Measurements from ENCODE around the gene SEC14L1. TPM values are rescaled to one million over a fixed set of nuclear protein-coding genes. Genes with fewer than 3 reads are reported as not detected.

Gene SEC14L1
- total RNA-seq, 1 experiment from 2014 or later: 279 TPM

GRCh38 chr17:77246110-77247047 is 105.6 kb downstream of the SEC14L1 start:
- POLR2A ChIA-PET: no interaction called here
- Histone ChIP-seq H3K27me3 (ENCODE audit: control insufficient read depth, insufficient read depth, low read length) (no peaks in the 10 kb centered on the region), H3K36me3 (ENCODE audit: control insufficient read depth, insufficient read depth, low read length) (no peaks in the 10 kb centered on the region), H3K9me3 (ENCODE audit: control insufficient read depth, insufficient read depth, low read depth, low read length) (no peaks in the 10 kb centered on the region), H3K4me1 (ENCODE audit: control insufficient read depth, insufficient read depth, low read length) (peaks cover 12% of the 10 kb centered on the region; the same call in 1 of the 2 replicates), H3K4me3 (ENCODE audit: low read depth in 2 of 2, low read length in 2 of 2) (peak overlapping the region; percentile 43 to 58), H3K27ac (ENCODE audit: low read length) (peak overlapping the region; percentile 53; the same call in 1 of the 2 replicates)
- ATAC-seq: no peak; the same call in 1 of the 2 replicates
- in situ Hi-C loops (cut with HindIII; ENCODE audit: low pct_unique_long_range_greater_than_20kb, low sequenced_read_pairs) (no loop called here), intact Hi-C loops (cut with micrococcal nuclease; ENCODE audit: unreplicated experiment) (loop anchor here (1.0 kb wide), 1 partner anchor 160 kb away; no protein-coding TSS in a partner anchor)
- BruUV-seq (replicated peaks): no TSS peak
- TF ChIP-seq POLR2AphosphoS5 (IDR thresholded peaks at IDR 0.05; ENCODE audit: low read depth, low read length) (no peak), TCF7L2 (IDR thresholded peaks at IDR 0.05; ENCODE audit: low read depth, low read length) (no peak), REST (IDR thresholded peaks at IDR 0.05; ENCODE audit: insufficient read depth in 1 of 2, low read depth in 2 of 2, low read length in 1 of 2) (no peak), CTCF (IDR thresholded peaks at IDR 0.05) (no peak), SIN3A (IDR thresholded peaks at IDR 0.05; ENCODE audit: borderline replicate concordance, insufficient read depth, low read depth, low read length) (no peak)
- CTCF ChIA-PET: no interaction called here
- no peak for DNase-seq (ENCODE audit: low read depth, low spot score)

- no TSS peak for BruUV-seq (replicated peaks)
- peaks cover 12% of the 10 kb centered on the region; the same call in 1 of the 2 replicates for H3K4me1 ChIP-seq (ENCODE audit: control insufficient read depth, insufficient read depth, low read length)
- in situ Hi-C loops (cut with HindIII; ENCODE audit: low pct_unique_long_range_greater_than_20kb, low sequenced_read_pairs): no loop called here
- ChIA-PET POLR2A (no interaction called here), CTCF (interaction anchor here (1.0 kb wide), 1 partner anchor 187 kb away, joined by 3 read pairs; no protein-coding TSS in a partner anchor)
- no peaks in the 10 kb centered on the region for H3K27me3 ChIP-seq (ENCODE audit: control insufficient read depth, insufficient read depth, low read length)
- TF ChIP-seq CTCF (IDR thresholded peaks at IDR 0.05): peak; percentile 99
- TF ChIP-seq TCF7L2 (IDR thresholded peaks at IDR 0.05; ENCODE audit: low read depth, low read length): no peak
- no peaks in the 10 kb centered on the region for H3K36me3 ChIP-seq (ENCODE audit: control insufficient read depth, insufficient read depth, low read length)
- H3K27ac ChIP-seq (ENCODE audit: low read length): peak overlapping the region; percentile 81
- H3K9me3 ChIP-seq (ENCODE audit: control insufficient read depth, insufficient read depth, low read depth, low read length): no peaks in the 10 kb centered on the region
- ATAC-seq: peak; percentile 92
- DNase-seq (ENCODE audit: low read depth, low spot score): peak; percentile 27
- H3K4me3 ChIP-seq (ENCODE audit: low read depth in 2 of 2, low read length in 2 of 2): peak overlapping the region; percentile 43 to 58
- intact Hi-C loops (cut with micrococcal nuclease; ENCODE audit: unreplicated experiment): loop anchor here (1.0 kb wide), 1 partner anchor 161 kb away; no protein-coding TSS in a partner anchor
Observed at GRCh38 chr17:77247048-77247541, 106.3 kb downstream of the SEC14L1 start.
